ENCODE data around the gene PCDHA11. TPM values are rescaled to one million over a fixed set of nuclear protein-coding genes. Genes with fewer than 3 reads are reported as not detected.
"Not testable (repeated sequence)": the region's sequence is repeated elsewhere in the genome, so short reads cannot be mapped to it uniquely, and the experiment has no call there.

The PCDHA11 gene
- total RNA-seq, 1 donor from 2014 or later: not detected

DNA sequence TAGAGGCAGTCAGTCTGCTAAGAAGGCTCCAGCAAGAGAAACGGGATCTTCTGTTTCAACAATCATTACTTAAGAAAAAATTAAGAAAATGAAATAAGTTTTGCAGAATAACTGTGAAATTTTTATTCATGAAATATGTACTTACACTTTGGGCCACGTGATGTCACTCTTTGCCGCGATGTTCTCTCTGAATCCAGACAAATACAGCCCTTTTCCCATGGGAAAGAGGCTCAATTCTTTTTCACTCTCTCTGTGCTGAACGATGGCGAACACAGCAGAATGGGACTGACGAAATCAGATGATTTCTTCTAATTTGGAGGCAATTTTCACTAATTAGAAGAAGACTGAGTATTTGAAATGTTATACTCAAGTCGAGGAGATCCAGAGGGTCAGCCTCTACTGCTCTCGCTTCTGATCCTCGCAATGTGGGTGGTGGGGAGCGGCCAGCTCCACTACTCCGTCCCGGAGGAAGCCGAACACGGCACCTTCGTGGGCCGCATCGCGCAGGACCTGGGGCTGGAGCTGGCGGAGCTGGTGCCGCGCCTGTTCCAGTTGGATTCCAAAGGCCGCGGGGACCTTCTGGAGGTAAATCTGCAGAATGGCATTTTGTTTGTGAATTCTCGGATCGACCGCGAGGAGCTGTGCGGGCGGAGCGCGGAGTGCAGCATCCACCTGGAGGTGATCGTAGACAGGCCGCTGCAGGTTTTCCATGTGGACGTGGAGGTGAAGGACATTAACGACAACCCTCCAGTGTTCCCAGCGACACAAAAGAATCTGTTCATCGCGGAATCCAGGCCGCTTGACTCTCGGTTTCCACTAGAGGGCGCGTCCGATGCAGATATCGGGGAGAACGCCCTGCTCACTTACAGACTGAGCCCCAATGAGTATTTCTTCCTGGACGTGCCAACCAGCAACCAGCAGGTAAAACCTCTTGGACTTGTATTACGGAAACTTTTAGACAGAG lies 20.3 kb upstream of the PCDHA11 start, which contains the start of gene PCDHA9:
PCDHA9 (plus strand) TSS at position 244 of the 964 bp plus-strand sequence; CDS start at position 358, 114 bp downstream.
- intact Hi-C loops (cut with micrococcal nuclease): loop anchor here (10.0 kb wide), 3 partner anchors 336 to 576 kb away; partner anchors contain the start of genes PCDHB16, PCDHB9 and PCDHGA11

DNA sequence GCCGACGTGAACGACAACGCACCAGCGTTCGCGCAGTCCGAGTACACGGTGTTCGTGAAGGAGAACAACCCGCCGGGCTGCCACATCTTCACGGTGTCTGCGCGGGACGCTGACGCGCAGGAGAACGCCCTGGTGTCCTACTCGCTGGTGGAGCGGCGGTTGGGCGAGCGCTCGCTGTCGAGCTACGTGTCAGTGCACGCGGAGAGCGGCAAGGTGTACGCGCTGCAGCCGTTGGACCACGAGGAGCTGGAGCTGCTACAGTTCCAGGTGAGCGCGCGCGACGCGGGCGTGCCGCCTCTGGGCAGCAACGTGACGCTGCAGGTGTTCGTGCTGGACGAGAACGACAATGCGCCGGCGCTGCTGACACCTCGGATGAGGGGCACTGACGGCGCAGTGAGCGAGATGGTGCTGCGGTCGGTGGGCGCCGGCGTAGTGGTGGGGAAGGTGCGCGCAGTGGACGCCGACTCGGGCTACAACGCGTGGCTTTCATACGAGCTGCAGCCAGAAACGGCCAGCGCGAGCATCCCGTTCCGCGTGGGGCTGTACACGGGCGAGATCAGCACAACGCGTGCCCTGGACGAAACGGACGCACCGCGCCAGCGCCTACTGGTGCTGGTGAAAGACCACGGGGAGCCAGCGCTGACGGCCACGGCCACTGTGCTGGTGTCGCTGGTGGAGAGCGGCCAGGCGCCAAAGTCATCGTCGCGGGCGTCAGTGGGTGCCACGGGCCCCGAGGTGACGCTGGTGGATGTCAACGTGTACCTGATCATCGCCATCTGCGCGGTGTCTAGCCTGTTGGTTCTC lies 18.7 kb upstream of the PCDHA11 start:
- intact Hi-C loops (cut with micrococcal nuclease): loop anchor here (10.0 kb wide), 3 partner anchors 335 to 575 kb away; partner anchors contain the start of genes PCDHB16, PCDHB9 and PCDHGA11

DNA sequence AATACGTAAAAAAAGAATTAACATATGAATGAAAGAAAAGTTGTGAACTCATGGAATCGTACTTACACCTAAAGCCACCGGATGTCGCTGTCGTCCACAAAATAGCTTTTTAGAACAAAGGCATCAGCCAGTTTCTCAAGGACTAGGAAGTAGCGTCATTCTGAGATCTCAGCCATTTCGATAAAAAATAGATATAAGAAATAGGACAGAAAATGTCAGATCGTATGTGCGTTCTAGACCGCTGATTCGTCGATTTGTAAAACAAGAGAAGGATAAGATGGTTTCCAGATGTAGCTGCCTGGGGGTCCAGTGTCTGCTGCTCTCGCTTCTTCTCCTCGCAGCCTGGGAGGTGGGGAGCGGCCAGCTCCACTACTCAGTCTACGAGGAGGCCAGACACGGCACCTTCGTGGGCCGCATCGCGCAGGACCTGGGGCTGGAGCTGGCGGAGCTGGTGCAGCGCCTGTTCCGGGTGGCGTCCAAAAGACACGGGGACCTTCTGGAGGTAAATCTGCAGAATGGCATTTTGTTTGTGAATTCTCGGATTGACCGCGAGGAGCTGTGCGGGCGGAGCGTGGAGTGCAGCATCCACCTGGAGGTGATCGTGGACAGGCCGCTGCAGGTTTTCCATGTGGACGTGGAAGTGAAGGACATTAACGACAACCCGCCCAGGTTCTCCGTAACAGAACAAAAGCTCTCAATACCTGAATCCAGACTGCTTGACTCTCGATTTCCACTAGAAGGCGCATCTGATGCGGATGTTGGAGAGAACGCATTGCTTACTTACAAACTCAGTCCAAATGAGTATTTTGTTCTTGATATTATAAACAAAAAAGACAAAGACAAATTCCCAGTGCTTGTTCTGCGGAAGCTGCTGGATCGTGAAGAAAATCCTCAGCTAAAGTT lies 12.7 kb upstream of the PCDHA11 start, which contains the start of gene PCDHA10:
PCDHA10 (plus strand) TSS at position 126 of the 903 bp plus-strand sequence; CDS start at position 278, 152 bp downstream.
- intact Hi-C loops (cut with micrococcal nuclease): no loop called here

DNA sequence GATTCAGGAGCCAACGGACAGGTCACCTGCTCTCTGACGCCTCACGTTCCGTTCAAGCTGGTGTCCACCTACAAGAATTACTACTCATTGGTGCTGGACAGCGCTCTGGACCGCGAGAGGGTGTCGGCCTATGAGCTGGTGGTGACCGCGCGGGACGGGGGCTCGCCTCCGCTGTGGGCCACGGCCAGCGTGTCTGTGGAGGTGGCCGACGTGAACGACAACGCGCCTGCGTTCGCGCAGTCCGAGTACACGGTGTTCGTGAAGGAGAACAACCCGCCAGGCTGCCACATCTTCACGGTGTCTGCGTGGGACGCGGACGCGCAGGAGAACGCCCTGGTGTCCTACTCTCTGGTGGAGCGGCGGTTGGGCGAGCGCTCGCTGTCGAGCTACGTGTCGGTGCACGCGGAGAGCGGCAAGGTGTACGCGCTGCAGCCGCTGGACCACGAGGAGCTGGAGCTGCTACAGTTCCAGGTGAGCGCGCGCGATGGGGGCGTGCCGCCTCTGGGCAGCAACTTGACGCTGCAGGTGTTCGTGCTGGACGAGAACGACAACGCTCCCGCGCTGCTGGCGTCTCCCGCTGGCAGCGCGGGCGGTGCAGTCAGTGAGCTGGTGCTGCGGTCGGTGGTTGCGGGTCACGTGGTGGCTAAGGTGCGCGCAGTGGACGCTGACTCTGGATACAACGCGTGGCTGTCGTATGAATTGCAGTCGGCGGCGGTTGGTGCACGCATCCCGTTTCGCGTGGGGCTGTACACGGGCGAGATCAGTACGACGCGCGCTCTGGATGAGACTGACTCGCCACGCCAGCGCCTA lies 11.4 kb upstream of the PCDHA11 start:
- intact Hi-C loops (cut with micrococcal nuclease): no loop called here

DNA sequence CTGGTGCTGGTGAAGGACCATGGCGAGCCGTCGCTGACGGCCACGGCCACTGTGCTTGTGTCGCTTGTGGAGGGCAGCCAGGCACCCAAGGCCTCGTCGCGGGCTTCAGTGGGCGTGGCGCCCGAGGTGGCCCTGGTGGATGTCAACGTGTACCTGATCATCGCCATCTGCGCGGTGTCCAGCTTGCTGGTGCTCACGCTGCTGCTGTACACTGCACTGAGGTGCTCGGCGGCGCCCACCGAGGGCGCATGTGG lies 10.8 kb upstream of the PCDHA11 start:
- intact Hi-C loops (cut with micrococcal nuclease): no loop called here

DNA sequence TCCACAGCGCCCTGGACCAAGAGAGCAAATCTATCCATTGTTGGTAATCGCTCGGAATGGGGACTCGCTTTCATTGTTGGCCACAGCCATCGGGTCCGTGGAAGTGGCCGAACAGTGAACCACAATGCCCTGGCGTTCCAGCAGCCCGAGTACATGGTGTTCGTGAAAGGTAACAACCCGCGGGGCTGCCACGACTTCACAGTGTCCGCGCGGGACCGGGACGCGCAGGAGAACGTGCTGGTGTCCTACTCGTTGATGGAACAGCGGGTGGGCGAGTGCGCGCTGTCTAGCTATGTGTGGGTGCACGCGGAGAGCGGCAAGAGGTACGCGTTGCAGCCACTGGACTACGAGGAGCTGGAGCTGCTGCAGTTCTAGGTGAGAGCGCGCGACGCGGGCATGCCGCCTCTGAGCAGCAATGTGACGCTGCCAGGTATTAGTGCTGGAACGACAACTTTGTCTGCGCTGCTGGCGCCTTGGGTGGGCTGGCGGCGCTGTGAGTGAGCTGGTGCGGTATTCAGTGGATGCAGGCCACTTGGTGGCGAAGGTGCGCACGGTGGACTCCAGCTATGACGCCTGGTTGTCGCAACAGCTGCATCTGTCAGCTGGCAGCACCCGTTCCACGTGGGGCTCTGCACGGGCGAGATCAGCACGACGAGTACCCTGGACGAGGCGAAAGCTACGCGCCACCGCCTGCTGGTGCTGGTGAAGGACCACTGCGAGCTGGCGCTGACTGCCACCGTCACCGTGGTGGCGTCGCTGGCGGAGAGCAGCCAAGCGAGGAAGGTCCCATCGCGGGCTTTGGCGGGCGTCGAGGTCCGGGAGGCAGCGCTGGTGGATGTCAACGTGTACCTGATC lies 6.1 kb upstream of the PCDHA11 start:
- intact Hi-C loops (cut with micrococcal nuclease): loop anchor here (10.0 kb wide), 1 partner anchor 502 kb away; the partner anchor contains the start of gene PCDHGA5

DNA sequence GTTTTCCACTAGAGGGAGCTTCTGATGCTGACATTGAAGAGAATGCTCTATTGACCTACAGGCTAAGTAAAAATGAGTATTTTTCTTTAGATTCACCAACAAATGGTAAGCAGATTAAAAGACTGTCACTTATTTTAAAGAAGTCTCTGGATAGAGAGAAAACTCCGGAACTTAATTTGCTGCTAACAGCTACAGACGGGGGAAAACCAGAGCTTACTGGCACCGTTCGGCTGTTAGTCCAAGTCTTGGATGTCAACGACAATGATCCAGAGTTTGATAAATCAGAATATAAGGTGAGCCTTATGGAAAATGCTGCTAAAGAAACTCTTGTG lies 764 bp downstream of the PCDHA11 start:
- intact Hi-C loops (cut with micrococcal nuclease): loop anchor here (10.0 kb wide), 1 partner anchor 495 kb away; the partner anchor contains the start of gene PCDHGA5

DNA sequence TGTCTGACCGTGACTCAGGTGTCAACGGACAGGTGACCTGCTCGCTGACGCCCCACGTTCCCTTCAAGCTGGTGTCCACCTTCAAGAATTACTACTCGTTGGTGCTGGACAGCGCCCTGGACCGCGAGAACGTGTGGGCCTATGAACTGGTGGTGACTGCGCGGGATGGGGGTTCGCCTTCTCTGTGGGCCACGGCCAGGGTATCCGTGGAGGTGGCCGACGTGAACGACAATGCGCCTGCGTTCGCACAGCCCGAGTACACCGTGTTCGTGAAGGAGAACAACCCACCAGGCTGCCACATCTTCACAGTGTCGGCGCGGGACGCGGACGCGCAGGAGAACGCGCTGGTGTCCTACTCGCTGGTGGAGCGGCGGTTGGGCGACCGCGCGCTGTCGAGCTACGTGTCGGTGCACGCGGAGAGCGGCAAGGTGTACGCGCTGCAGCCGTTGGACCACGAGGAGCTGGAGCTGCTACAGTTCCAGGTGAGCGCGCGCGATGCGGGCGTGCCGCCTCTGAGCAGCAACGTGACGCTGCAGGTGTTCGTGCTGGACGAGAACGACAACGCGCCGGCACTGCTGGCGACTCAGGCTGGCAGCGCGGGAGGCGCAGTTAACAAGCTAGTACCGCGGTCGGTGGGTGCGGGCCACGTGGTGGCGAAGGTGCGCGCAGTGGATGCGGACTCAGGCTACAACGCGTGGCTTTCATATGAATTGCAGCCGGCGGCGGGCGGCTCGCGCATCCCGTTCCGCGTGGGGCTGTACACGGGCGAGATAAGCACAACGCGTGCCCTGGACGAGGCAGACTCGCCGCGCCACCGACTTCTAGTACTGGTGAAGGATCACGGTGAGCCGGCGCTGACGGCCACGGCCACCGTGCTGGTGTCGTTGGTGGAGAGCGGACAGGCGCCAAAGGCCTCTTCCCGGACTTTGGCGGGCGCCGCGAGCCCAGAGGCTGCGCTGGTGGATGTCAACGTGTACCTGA lies 1.8 kb downstream of the PCDHA11 start:
- intact Hi-C loops (cut with micrococcal nuclease): no loop called here

DNA sequence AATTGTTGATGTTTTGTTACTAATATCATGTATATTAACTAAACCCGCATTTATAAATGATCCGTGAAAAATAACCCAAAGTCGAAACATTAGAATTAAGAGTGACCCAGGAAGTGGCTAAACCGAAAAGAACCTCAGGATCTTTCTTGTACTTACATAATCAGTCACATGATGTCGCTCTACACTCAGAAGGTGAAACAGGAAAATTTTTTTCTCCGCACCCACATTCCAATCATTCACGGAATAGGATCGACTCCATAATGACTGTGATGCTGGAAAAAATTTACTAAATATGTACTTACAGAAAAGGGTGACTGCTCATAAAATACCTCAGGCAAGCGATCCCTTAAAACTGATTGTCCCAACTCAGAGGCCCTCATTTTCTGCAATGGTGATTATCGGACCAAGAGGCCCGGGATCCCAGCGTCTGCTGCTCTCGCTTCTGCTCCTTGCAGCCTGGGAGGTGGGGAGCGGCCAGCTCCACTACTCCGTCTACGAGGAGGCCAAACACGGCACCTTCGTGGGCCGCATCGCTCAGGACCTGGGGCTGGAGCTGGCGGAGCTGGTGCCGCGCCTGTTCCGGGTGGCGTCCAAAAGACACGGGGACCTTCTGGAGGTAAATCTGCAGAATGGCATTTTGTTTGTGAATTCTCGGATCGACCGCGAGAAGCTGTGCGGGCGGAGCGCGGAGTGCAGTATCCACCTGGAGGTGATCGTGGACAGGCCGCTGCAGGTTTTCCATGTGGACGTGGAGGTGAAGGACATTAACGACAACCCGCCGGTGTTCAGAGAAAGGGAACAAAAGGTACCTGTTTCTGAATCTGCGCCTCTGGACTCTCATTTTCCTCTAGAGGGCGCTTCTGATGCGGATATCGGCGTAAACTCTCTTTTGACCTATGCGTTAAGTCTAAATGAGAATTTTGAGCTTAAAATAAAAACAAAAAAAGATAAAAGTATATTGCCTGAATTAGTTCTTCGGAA lies 6.6 kb downstream of the PCDHA11 start, which contains the start of gene PCDHA12:
PCDHA12 (plus strand) TSS at position 224 of the 981 bp plus-strand sequence; CDS start at position 389, 165 bp downstream.
- intact Hi-C loops (cut with micrococcal nuclease): no loop called here

DNA sequence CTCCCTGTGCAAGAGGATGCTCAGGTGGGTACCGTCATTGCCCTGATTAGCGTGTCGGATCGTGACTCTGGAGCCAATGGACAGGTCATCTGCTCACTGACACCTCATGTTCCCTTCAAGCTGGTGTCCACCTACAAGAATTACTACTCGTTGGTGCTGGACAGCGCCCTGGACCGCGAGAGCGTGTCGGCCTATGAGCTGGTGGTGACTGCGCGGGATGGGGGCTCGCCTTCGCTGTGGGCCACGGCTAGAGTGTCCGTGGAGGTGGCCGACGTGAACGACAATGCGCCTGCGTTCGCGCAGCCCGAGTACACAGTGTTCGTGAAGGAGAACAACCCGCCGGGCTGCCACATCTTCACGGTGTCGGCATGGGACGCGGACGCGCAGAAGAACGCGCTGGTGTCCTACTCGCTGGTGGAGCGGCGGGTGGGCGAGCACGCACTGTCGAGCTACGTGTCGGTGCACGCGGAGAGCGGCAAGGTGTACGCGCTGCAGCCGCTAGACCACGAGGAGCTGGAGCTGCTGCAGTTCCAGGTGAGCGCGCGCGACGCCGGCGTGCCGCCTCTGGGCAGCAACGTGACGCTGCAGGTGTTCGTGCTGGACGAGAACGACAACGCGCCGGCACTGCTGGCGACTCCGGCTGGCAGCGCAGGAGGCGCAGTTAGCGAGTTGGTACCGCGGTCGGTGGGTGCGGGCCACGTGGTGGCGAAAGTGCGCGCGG lies 7.9 kb downstream of the PCDHA11 start:
- intact Hi-C loops (cut with micrococcal nuclease): not testable (repeated sequence)

DNA sequence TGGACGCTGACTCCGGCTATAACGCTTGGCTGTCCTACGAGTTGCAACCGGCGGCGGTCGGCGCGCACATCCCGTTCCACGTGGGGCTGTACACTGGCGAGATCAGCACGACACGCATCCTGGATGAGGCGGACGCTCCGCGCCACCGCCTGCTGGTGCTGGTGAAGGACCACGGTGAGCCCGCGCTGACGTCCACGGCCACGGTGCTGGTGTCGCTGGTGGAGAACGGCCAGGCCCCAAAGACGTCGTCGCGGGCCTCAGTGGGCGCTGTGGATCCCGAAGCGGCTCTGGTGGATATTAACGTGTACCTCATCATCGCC lies 8.5 kb downstream of the PCDHA11 start:
- intact Hi-C loops (cut with micrococcal nuclease): no loop called here

DNA sequence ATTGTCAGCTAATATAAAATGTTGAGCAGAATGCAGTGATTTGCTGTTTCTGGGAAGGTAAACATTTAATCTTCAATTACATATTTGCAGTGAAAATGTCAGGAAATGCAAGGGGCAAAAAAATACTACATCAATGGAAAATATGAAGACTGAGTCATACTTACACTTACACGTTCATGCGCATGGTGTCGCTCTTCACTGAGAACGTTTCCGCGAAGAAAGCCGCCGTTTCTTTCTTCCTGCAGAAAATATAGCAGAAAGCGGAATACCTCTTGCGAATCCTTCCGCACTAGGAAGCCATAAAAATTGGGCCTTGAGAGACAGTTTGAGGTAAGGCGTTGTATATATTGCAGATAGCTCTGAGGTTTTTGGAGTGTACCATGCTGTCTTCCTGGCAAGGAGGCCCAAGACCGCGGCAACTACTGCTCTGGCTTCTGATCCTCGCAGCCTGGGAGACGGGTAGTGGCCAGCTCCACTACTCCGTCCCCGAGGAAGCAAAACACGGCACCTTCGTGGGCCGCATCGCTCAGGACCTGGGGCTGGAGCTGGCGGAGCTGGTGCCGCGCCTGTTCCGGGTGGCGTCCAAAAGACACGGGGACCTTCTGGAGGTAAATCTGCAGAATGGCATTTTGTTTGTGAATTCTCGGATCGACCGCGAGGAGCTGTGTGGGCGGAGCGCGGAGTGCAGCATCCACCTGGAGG lies 13.3 kb downstream of the PCDHA11 start, which contains the start of gene PCDHA13:
PCDHA13 (plus strand) TSS at position 236 of the 702 bp plus-strand sequence; CDS start at position 381, 145 bp downstream.
- intact Hi-C loops (cut with micrococcal nuclease): loop anchor here (5.0 to 10.0 kb wide), 2 partner anchors 90 to 273 kb away; partner anchors contain the start of genes PCDHA2 and PCDHB6

DNA sequence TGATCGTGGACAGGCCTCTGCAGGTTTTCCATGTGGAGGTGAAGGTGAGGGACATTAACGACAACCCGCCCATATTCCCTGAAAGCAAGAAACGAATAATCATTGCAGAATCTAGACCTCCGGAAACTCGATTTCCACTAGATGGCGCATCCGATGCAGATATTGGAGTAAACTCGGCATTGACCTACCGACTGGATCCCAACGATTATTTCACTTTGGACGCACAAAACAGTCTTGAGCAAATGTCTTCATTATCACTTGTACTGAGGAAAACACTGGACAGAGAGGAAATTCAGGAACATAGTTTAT lies 13.8 kb downstream of the PCDHA11 start:
- intact Hi-C loops (cut with micrococcal nuclease): loop anchor here (5.0 to 10.0 kb wide), 2 partner anchors 90 to 272 kb away; partner anchors contain the start of genes PCDHA2 and PCDHB6

DNA sequence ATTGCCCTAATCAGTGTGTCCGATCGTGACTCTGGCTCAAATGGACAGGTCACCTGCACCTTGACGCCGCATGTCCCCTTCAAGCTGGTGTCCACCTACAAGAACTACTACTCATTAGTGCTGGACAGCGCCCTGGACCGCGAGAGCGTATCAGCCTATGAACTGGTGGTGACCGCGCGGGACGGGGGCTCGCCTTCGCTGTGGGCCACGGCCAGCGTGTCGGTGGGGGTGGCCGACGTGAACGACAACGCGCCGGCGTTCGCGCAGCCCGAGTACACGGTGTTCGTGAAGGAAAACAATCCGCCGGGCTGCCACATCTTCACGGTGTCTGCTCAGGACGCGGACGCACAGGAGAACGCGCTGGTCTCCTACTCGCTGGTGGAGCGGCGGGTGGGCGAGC lies 14.6 kb downstream of the PCDHA11 start:
- intact Hi-C loops (cut with micrococcal nuclease): loop anchor here (5.0 to 10.0 kb wide), 2 partner anchors 91 to 271 kb away; partner anchors contain the start of genes PCDHA2 and PCDHB6
